Measurements from ENCODE around the gene STK11IP.

STK11IP gene

GRCh38 chr2:219643084-219643473 lies 45.4 kb downstream of the STK11IP start:
- H3K27ac ChIP-seq (ENCODE audit: low read depth, low read length), result no peak overlapping the region
- H3K36me3 ChIP-seq (ENCODE audit: low read length), result no peaks in the 10 kb centered on the region
- no peaks in the 10 kb centered on the region for H3K9me2 ChIP-seq (replicated peaks; ENCODE audit: insufficient read depth, low read length)
- H3F3A ChIP-seq (ENCODE audit: insufficient read depth), result no peaks in the 10 kb centered on the region
- H3K9ac ChIP-seq (ENCODE audit: low read length), result peak overlapping the region; percentile 30; the same call in 1 of the 2 replicates
- H4K20me1 ChIP-seq (ENCODE audit: low read depth, low read length), result no peaks in the 10 kb centered on the region
- H2AFZ ChIP-seq (ENCODE audit: low read depth, low read length, severe bottlenecking), result peak overlapping the region; percentile 90
- peak overlapping the region; percentile 41 for H3K4me2 ChIP-seq (ENCODE audit: low read depth, low read length, poor library complexity, severe bottlenecking)
- no peak for TF ChIP-seq CTCF (IDR thresholded peaks at IDR 0.05; ENCODE audit: insufficient read depth, low read length, poor library complexity, severe bottlenecking)
- H3K27me3 ChIP-seq (ENCODE audit: low read length), result no peaks in the 10 kb centered on the region
- H3K9me3 ChIP-seq (ENCODE audit: insufficient read depth, low read length), result no peaks in the 10 kb centered on the region
- no peak overlapping the region for H3K4me3 ChIP-seq (ENCODE audit: insufficient read depth, low read length, poor library complexity, severe bottlenecking)
- no peaks in the 10 kb centered on the region for H3K79me2 ChIP-seq (ENCODE audit: insufficient read depth, low read length)

- no peaks in the 10 kb centered on the region for H3K9me2 ChIP-seq (replicated peaks; ENCODE audit: insufficient read depth, low read length)
- H3K4me2 ChIP-seq (ENCODE audit: low read depth, low read length, poor library complexity, severe bottlenecking), result no peak overlapping the region
- H2AFZ ChIP-seq (ENCODE audit: low read depth, low read length, severe bottlenecking), result no peak overlapping the region
Measured at GRCh38 chr2:219643788-219644398, 46.2 kb downstream of the STK11IP start.

GRCh38 chr2:219644801-219645480 lies 47.3 kb downstream of the STK11IP start:
- Histone ChIP-seq H3K9me2 (replicated peaks; ENCODE audit: insufficient read depth, low read length) (no peaks in the 10 kb centered on the region), H3K9ac (ENCODE audit: low read length) (no peak overlapping the region), H4K20me1 (ENCODE audit: low read depth, low read length) (no peaks in the 10 kb centered on the region), H3K4me3 (ENCODE audit: insufficient read depth, low read length, poor library complexity, severe bottlenecking) (no peak overlapping the region), H3K9me3 (ENCODE audit: insufficient read depth, low read length) (no peaks in the 10 kb centered on the region), H3K4me2 (ENCODE audit: low read depth, low read length, poor library complexity, severe bottlenecking) (no peak overlapping the region), H2AFZ (ENCODE audit: low read depth, low read length, severe bottlenecking) (no peak overlapping the region), H3K27me3 (ENCODE audit: low read length) (no peaks in the 10 kb centered on the region), H3K36me3 (ENCODE audit: low read length) (no peaks in the 10 kb centered on the region), H3K27ac (ENCODE audit: low read depth, low read length) (no peak overlapping the region), H3F3A (ENCODE audit: insufficient read depth) (no peaks in the 10 kb centered on the region), H3K79me2 (ENCODE audit: insufficient read depth, low read length) (no peaks in the 10 kb centered on the region)
- no peak for TF ChIP-seq EZH2phosphoT487 (conservative IDR thresholded peaks at IDR 0.05; ENCODE audit: low read length)
- no peak for TF ChIP-seq CTCF (IDR thresholded peaks at IDR 0.05; ENCODE audit: insufficient read depth, low read length, poor library complexity, severe bottlenecking)

More at GRCh38 chr2:219643788-219644398, 46.2 kb downstream of the STK11IP start:
- Histone ChIP-seq H4K20me1 (ENCODE audit: low read depth, low read length) (no peaks in the 10 kb centered on the region), H3K9ac (ENCODE audit: low read length) (no peak overlapping the region), H3K9me3 (ENCODE audit: insufficient read depth, low read length) (no peaks in the 10 kb centered on the region), H3F3A (ENCODE audit: insufficient read depth) (no peaks in the 10 kb centered on the region), H3K27ac (ENCODE audit: low read depth, low read length) (no peak overlapping the region), H3K27me3 (ENCODE audit: low read length) (no peaks in the 10 kb centered on the region), H3K36me3 (ENCODE audit: low read length) (no peaks in the 10 kb centered on the region), H3K79me2 (ENCODE audit: insufficient read depth, low read length) (no peaks in the 10 kb centered on the region), H3K4me3 (ENCODE audit: insufficient read depth, low read length, poor library complexity, severe bottlenecking) (no peak overlapping the region)
- TF ChIP-seq EZH2phosphoT487 (conservative IDR thresholded peaks at IDR 0.05; ENCODE audit: low read length), result no peak
